IMR-90 (cell line): Measurements from ENCODE around the gene BRI3BP. TPM values are rescaled to one million over a fixed set of nuclear protein-coding genes. Genes with fewer than 3 reads are reported as not detected.

Source experiments
- ATAC-seq: fragments of 200-7000 bp; cut with Tn5 transposase; 2 replicates; pipeline ENCODE4 v1.9.1; 2020; ENCODE audit warnings: low read depth, mild to moderate bottlenecking, moderate library complexity
- BruUV-seq: library from RNA; stranded (reverse); fragments of 400-500 nt; replicated peaks from 2 replicates; lab custom pipeline; 2021; lab: Mats Ljungman, UMichigan
- CTCF ChIA-PET: fragments of 300-600 bp; formaldehyde crosslinking; extraction: SDS; loops from one replicate; lab custom pipeline; 2021; ENCODE audit warnings: antibody characterized with exemption; lab: Yijun Ruan, JAX
- POLR2A ChIA-PET: fragments of 300-600 bp; sonication (Branson Sonifier 250); formaldehyde crosslinking; loops from one replicate; lab custom pipeline; 2022; ENCODE audit warnings: antibody characterized with exemption; ENCODE audit not compliant: unreplicated experiment; lab: Charles Lee
- DNase-seq: peaks from one replicate; pipeline ENCODE4 v3.0.0; 2013
- H2AFZ ChIP-seq: replicated peaks from 2 replicates; pipeline ENCODE3; 2013; ENCODE audit warnings: low read length, mild to moderate bottlenecking; ENCODE audit not compliant: poor library complexity
- H2AK5ac ChIP-seq: 2 replicates; pipeline ENCODE4 v1.6.1; 2013; ENCODE audit warnings: low read depth, low read length, inconsistent platforms
- H2AK9ac ChIP-seq: replicated peaks from 2 replicates; pipeline ENCODE3; 2013; ENCODE audit warnings: mild to moderate bottlenecking, low read depth, low read length, moderate library complexity; ENCODE audit not compliant: poor library complexity
- H2BK120ac ChIP-seq: 2 replicates; pipeline ENCODE4 v1.6.1; 2013; ENCODE audit warnings: low read depth, low read length, inconsistent platforms
- H2BK15ac ChIP-seq: 3 replicates; pipeline ENCODE4 v1.6.1; 2013; ENCODE audit warnings: low read depth, low read length, inconsistent platforms
- H2BK20ac ChIP-seq: 2 replicates; pipeline ENCODE4 v1.6.1; 2013; ENCODE audit warnings: low read depth, mild to moderate bottlenecking, inconsistent platforms, low read length, moderate library complexity
- H2BK5ac ChIP-seq: 2 replicates; pipeline ENCODE4 v1.6.1; 2013; ENCODE audit warnings: mild to moderate bottlenecking, low read depth, low read length, inconsistent platforms; ENCODE audit not compliant: poor library complexity, severe bottlenecking
- H3K14ac ChIP-seq: replicated peaks from 2 replicates; pipeline ENCODE4 v1.6.1; 2013; ENCODE audit warnings: low read depth, low read length, inconsistent platforms
- H3K18ac ChIP-seq: 2 replicates; pipeline ENCODE4 v1.6.1; 2013; ENCODE audit warnings: low read depth, low read length, control low read depth
- H3K23ac ChIP-seq: 2 replicates; pipeline ENCODE4 v1.6.1; 2013; ENCODE audit warnings: low read depth, low read length, inconsistent platforms
- H3K27ac ChIP-seq: 2 replicates; pipeline ENCODE4 v1.5.1; 2013; ENCODE audit warnings: mild to moderate bottlenecking, control low read depth, low read length; ENCODE audit not compliant: insufficient read depth
- H3K27me3 ChIP-seq: 2 replicates; pipeline ENCODE4 v1.6.1; 2013; ENCODE audit warnings: low read length; ENCODE audit not compliant: control insufficient read depth, insufficient read depth
- H3K36me3 ChIP-seq: 2 replicates; pipeline ENCODE4 v1.6.1; 2013; ENCODE audit warnings: low read length, mixed read lengths; ENCODE audit not compliant: control insufficient read depth, insufficient read depth
- H3K4ac ChIP-seq: 2 replicates; pipeline ENCODE4 v1.6.1; 2013; ENCODE audit warnings: low read depth, low read length, inconsistent platforms
- H3K4me1 ChIP-seq: 2 replicates; pipeline ENCODE4 v1.6.1; 2013; ENCODE audit warnings: low read length, mixed read lengths; ENCODE audit not compliant: control insufficient read depth, insufficient read depth
- H3K4me2 ChIP-seq: 2 replicates; pipeline ENCODE4 v1.6.1; 2013; ENCODE audit warnings: low read depth, mild to moderate bottlenecking, control low read depth, low read length, moderate library complexity
- H3K4me3 ChIP-seq: 2 replicates; pipeline ENCODE4 v1.5.1; 2013; ENCODE audit warnings: low read depth, mild to moderate bottlenecking, control low read depth, low read length, moderate library complexity; ENCODE audit not compliant: insufficient read depth
- H3K56ac ChIP-seq: 2 replicates; pipeline ENCODE4 v1.6.1; 2013; ENCODE audit warnings: low read length, inconsistent platforms; ENCODE audit not compliant: insufficient read depth; ENCODE audit errors: extremely low read depth
- H3K79me1 ChIP-seq, 2 experiments: 2 replicates each; pipeline ENCODE4 v1.6.1; 2013; ENCODE audit warnings: low read length in 2 of 2, inconsistent platforms in 1 of 2, low read depth in 1 of 2
- H3K9ac ChIP-seq: 2 replicates; pipeline ENCODE4 v1.6.1; 2013; ENCODE audit warnings: low read depth, low read length, control low read depth
- H3K9me1 ChIP-seq: 2 replicates; pipeline ENCODE4 v1.6.1; 2013; ENCODE audit warnings: low read length, inconsistent platforms; ENCODE audit not compliant: insufficient read depth
- H3K9me3 ChIP-seq: 2 replicates; pipeline ENCODE4 v1.6.1; 2013; ENCODE audit warnings: low read length; ENCODE audit not compliant: control insufficient read depth, insufficient read depth
- H4K20me1 ChIP-seq: 2 replicates; pipeline ENCODE4 v1.6.1; 2013; ENCODE audit warnings: low read length, inconsistent platforms; ENCODE audit not compliant: insufficient read depth
- H4K5ac ChIP-seq: 2 replicates; pipeline ENCODE4 v1.6.1; 2013; ENCODE audit warnings: mild to moderate bottlenecking, low read depth, low read length, control low read depth
- H4K8ac ChIP-seq, 2 experiments: 2 replicates each; pipeline ENCODE4 v1.6.1; 2013; ENCODE audit warnings: low read depth in 2 of 2, low read length in 2 of 2, control low read depth in 1 of 2, inconsistent platforms in 1 of 2
- H4K91ac ChIP-seq: 2 replicates; pipeline ENCODE4 v1.6.1; 2013; ENCODE audit warnings: low read depth, low read length, inconsistent platforms; ENCODE audit not compliant: insufficient read depth
- BHLHE40 ChIP-seq: fragments of 150-350 bp; IDR thresholded peaks from 2 replicates; pipeline ENCODE4 v1.6.1; 2016; ENCODE audit warnings: mild to moderate bottlenecking, low read depth, low read length
- CEBPB ChIP-seq: IDR thresholded peaks from 2 replicates; pipeline ENCODE4 v1.6.1; 2012; ENCODE audit warnings: low read depth, low read length, improper control_type of control experiment
- CHD1 ChIP-seq: IDR thresholded peaks from 2 replicates; pipeline ENCODE4 v1.6.1; 2012; ENCODE audit warnings: low read depth, low read length, improper control_type of control experiment
- FOS ChIP-seq: fragments of 150-350 bp; IDR thresholded peaks from 2 replicates; pipeline ENCODE4 v1.6.1; 2016; ENCODE audit warnings: low read depth, low read length
- MAFK ChIP-seq: IDR thresholded peaks from 2 replicates; pipeline ENCODE4 v1.6.1; 2012; ENCODE audit warnings: low read depth, low read length, improper control_type of control experiment
- MAZ ChIP-seq: IDR thresholded peaks from 2 replicates; pipeline ENCODE4 v1.6.1; 2012; ENCODE audit warnings: low read depth, mild to moderate bottlenecking, low read length, improper control_type of control experiment, moderate library complexity, borderline replicate concordance
- MXI1 ChIP-seq: IDR thresholded peaks from 2 replicates; pipeline ENCODE4 v1.6.1; 2012; ENCODE audit warnings: low read depth, mild to moderate bottlenecking, low read length, moderate library complexity, borderline replicate concordance
- NFE2L2 ChIP-seq: fragments of 150-350 bp; IDR thresholded peaks from 2 replicates; pipeline ENCODE4 v1.6.1; 2016; ENCODE audit warnings: low read depth, mild to moderate bottlenecking, low read length
- POLR2A ChIP-seq: IDR thresholded peaks from 2 replicates; pipeline ENCODE4 v1.6.1; 2012; ENCODE audit warnings: mild to moderate bottlenecking, low read depth, low read length
- RAD21 ChIP-seq: IDR thresholded peaks from 2 replicates; pipeline ENCODE4 v1.6.1; 2012; ENCODE audit warnings: low read length, improper control_type of control experiment
- RFX5 ChIP-seq: IDR thresholded peaks from 2 replicates; pipeline ENCODE4 v1.8.0; 2012; ENCODE audit warnings: low read depth, mild to moderate bottlenecking, low read length, moderate library complexity
- SMC3 ChIP-seq: fragments of 150-350 bp; IDR thresholded peaks from 2 replicates; pipeline ENCODE4 v1.6.1; 2016; ENCODE audit warnings: low read depth, mild to moderate bottlenecking, antibody characterized with exemption, low read length, moderate library complexity
- USF2 ChIP-seq: fragments of 150-350 bp; IDR thresholded peaks from 2 replicates; pipeline ENCODE4 v1.6.1; 2017; ENCODE audit warnings: mild to moderate bottlenecking, antibody characterized with exemption, low read length, low read depth
- WGBS, 2 experiments: methylation state at CpG; one replicate each; pipeline versions ENCODE4 v1.1.5 to v1.1.7; 2013; ENCODE audit warnings: missing lambda C conversion rate in 2 of 2; ENCODE audit not compliant: insufficient read length in 1 of 2; ENCODE audit errors: extremely low coverage in 2 of 2; 5-methylcytosine and 5-hydroxymethylcytosine counted together
- dilution Hi-C: fragments of 300-500 bp; cut with HindIII; formaldehyde crosslinking; loops from one replicate; pipeline ENCODE4 v1.14.3; 2018; ENCODE audit warnings: low sequenced_read_pairs; ENCODE audit not compliant: unreplicated experiment
- in situ Hi-C: fragments of 300-500 bp; cut with MboI; formaldehyde crosslinking; loops from 3 replicates; pipeline ENCODE4 v1.14.3; 2019; ENCODE audit warnings: low sequenced_read_pairs, inconsistent platforms, mixed read lengths
- intact Hi-C: fragments of 100-400 bp; cut with micrococcal nuclease; formaldehyde crosslinking; loops from 2 replicates; pipeline ENCODE4 v1.10.0; 2022
- polyA plus RNA-seq, 3 experiments: library from polyadenylated mRNA; depleted of rRNA; stranded (reverse); fragments of >200 nt; gene quantifications; 2 replicates each; pipeline ENCODE4 v1.2.3, GENCODE V29; 2012; ENCODE audit warnings: low replicate concordance in 1 of 3
- total RNA-seq: library from RNA; depleted of rRNA; stranded (reverse); fragments of >200 nt; gene quantifications from 2 replicates; pipeline ENCODE4 v1.2.3, GENCODE V29; 2012
- TF ChIP-seq, protein P1 (sequence below): conservative IDR thresholded peaks from 2 replicates; pipeline ENCODE4 v1.5.1; 2012; ENCODE audit warnings: mild to moderate bottlenecking, low read depth, low read length, improper control_type of control experiment
- TF ChIP-seq, protein P2 (sequence below): fragments of 150-350 bp; IDR thresholded peaks from 2 replicates; pipeline ENCODE4 v1.6.1; 2016; ENCODE audit warnings: low read depth, mild to moderate bottlenecking, low read length, moderate library complexity, borderline replicate concordance

BRI3BP gene
- total and polyA plus RNA-seq, 2 of the 4 experiments (the other 2 are of a cell fraction) = 2.5 to 2.8 TPM

DNA sequence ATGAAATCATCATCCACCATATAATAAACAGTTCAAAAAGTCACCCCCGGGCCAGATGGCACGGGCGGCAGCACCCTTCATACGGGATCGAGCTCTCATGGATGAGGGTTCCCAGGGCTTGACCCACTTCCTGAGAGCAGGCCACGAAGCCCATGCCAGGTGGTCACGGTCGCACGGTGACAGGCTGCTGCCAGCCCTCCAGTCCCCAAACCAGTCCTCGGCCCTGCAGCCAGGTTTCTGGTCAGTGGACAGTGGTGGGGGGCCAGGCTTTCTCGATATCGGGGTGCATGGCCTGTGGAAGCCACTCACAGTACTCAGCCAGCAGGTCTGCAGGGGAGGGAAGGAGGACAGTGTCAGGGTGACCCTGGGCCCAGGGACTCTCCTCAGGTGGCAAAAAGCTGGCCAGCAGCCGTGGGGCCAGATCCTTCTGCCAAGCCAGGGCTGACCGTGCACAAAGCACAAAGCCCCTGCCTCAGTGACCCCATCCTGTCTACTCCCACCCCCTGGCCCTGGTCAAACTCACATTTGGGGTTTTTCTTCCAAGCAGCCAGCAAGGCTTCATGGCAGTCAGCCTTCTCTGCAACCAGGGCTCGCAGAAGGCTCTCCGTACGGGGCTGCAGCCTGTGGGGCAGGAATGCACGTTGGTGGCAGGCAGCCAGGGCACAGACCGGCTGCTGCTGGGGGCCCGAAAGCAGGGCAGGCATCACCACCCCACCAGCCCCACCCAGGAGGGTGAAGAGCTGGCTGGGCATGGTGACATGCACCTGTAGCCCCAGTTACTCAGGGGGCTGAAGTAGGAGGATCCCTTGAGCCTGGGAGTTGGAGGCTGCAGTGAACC is 45.7 kb upstream of the BRI3BP start:
- Histone ChIP-seq H3K4ac (no peak overlapping the region), H3K9me3 (no peaks in the 10 kb centered on the region), H2AFZ (no peak overlapping the region), H3K36me3 (peaks cover 38% of the 10 kb centered on the region), H3K18ac (no peak overlapping the region), H4K91ac (no peak overlapping the region), H3K27me3 (no peaks in the 10 kb centered on the region), H2BK5ac (no peak overlapping the region), H3K27ac (no peak overlapping the region), H2BK15ac (no peak overlapping the region), H4K20me1 (no peaks in the 10 kb centered on the region; the same call in 1 of the 2 replicates), H4K5ac (no peak overlapping the region), H3K14ac (no peak overlapping the region), H3K9ac (no peak overlapping the region), H2BK120ac (no peak overlapping the region), H2AK5ac (no peak overlapping the region), H3K4me3 (no peak overlapping the region), H3K9me1 (no peaks in the 10 kb centered on the region), H2AK9ac (no peak overlapping the region), H4K8ac (no peak overlapping the region), H3K23ac (no peak overlapping the region), H3K56ac (no peak overlapping the region), H2BK20ac (no peak overlapping the region), H3K4me1 (no peaks in the 10 kb centered on the region), H3K79me1 (no peaks in the 10 kb centered on the region), H3K4me2 (no peak overlapping the region)
- WGBS, 2 experiments = 87% methylated on average over 10 of the region's 20 CpGs; no CpG with 5 or more reads in 1 of the 2 experiments
- dilution Hi-C loops (no loop called here), intact Hi-C loops (no loop called here), in situ Hi-C loops (no loop called here)
- no peak for DNase-seq
- CTCF ChIA-PET = no interaction called here
- no TSS peak for BruUV-seq
- no peak for ATAC-seq
- POLR2A ChIA-PET = no interaction called here
- no peak for TF ChIP-seq MXI1
- TF ChIP-seq RAD21 = no peak
- TF ChIP-seq RFX5 = no peak
- TF ChIP-seq MAZ = no peak
- no peak for TF ChIP-seq NFE2L2
- TF ChIP-seq MAFK = no peak
- TF ChIP-seq, protein P1, sequence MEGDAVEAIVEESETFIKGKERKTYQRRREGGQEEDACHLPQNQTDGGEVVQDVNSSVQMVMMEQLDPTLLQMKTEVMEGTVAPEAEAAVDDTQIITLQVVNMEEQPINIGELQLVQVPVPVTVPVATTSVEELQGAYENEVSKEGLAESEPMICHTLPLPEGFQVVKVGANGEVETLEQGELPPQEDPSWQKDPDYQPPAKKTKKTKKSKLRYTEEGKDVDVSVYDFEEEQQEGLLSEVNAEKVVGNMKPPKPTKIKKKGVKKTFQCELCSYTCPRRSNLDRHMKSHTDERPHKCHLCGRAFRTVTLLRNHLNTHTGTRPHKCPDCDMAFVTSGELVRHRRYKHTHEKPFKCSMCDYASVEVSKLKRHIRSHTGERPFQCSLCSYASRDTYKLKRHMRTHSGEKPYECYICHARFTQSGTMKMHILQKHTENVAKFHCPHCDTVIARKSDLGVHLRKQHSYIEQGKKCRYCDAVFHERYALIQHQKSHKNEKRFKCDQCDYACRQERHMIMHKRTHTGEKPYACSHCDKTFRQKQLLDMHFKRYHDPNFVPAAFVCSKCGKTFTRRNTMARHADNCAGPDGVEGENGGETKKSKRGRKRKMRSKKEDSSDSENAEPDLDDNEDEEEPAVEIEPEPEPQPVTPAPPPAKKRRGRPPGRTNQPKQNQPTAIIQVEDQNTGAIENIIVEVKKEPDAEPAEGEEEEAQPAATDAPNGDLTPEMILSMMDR = no peak
- no peak for TF ChIP-seq SMC3
- TF ChIP-seq, protein P2, sequence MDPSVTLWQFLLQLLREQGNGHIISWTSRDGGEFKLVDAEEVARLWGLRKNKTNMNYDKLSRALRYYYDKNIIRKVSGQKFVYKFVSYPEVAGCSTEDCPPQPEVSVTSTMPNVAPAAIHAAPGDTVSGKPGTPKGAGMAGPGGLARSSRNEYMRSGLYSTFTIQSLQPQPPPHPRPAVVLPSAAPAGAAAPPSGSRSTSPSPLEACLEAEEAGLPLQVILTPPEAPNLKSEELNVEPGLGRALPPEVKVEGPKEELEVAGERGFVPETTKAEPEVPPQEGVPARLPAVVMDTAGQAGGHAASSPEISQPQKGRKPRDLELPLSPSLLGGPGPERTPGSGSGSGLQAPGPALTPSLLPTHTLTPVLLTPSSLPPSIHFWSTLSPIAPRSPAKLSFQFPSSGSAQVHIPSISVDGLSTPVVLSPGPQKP = no peak
- TF ChIP-seq BHLHE40 = no peak
- no peak for TF ChIP-seq USF2
- TF ChIP-seq POLR2A = no peak
- TF ChIP-seq CEBPB = no peak
- no peak for TF ChIP-seq CHD1
- no peak for TF ChIP-seq FOS
